ENCODE results near the gene MBNL2.

- TF ChIP-seq, protein P1, sequence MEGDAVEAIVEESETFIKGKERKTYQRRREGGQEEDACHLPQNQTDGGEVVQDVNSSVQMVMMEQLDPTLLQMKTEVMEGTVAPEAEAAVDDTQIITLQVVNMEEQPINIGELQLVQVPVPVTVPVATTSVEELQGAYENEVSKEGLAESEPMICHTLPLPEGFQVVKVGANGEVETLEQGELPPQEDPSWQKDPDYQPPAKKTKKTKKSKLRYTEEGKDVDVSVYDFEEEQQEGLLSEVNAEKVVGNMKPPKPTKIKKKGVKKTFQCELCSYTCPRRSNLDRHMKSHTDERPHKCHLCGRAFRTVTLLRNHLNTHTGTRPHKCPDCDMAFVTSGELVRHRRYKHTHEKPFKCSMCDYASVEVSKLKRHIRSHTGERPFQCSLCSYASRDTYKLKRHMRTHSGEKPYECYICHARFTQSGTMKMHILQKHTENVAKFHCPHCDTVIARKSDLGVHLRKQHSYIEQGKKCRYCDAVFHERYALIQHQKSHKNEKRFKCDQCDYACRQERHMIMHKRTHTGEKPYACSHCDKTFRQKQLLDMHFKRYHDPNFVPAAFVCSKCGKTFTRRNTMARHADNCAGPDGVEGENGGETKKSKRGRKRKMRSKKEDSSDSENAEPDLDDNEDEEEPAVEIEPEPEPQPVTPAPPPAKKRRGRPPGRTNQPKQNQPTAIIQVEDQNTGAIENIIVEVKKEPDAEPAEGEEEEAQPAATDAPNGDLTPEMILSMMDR (IDR thresholded peaks at IDR 0.05), result no peak
- TF ChIP-seq POLR2A (IDR thresholded peaks at IDR 0.05), result no peak
These were observed 3.9 kb downstream of the MBNL2 start for GRCh38 chr13:97226013-97226412.

Data from uterus (tissue), 2 donors.